GM21390 (cell line): Measurements from ENCODE around the gene NDUFV3.
"Not testable (repeated sequence)": the region's sequence is repeated elsewhere in the genome, so short reads cannot be mapped to it uniquely, and the experiment has no call there.

Experiments used
- ATAC-seq: cut with Tn5 transposase; IDR thresholded peaks from one replicate; pipeline ENCODE4 v1.9.1; 2021; ENCODE audit not compliant: unreplicated experiment

The NDUFV3 gene

DNA sequence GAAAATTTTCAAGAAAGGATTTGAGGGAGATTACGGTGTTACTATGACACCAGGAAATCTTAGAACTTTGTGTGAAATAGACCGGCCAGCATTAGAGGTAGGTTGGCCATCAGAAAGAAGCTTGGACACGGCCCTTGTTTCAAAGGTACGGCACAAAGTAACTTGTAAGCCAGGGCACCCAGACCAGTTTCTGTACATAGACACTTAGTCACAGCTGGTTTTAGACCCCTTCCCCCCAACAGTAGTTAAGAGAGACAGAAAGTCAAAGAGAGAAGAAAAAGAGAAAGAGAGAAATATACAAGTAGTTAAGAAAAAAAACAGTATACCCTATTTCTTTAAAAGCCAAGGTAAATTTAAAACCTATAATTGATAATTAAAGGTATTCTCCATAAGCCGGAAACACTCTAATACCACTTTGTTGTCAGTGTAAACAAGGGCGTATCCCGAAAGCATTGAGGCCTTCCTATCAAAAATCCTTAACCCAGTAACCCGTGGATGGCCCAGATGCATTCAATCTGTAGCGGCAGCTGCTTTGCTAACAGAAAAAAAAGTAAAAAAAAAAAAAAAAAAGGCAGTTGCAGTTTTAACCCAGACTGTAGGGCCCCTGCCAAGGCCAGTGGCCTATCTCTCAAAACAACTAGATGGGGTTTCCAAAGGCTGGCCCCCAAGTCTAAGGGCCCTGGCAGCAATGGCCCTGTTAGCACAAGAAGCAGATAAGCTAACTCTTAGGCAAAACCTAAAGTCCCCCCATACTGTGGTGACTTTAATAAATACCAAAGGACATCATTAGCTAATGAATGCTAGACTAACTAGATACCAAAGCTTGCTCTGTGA is 40.2 kb downstream of the NDUFV3 start:
- ATAC-seq: not testable (repeated sequence)

DNA sequence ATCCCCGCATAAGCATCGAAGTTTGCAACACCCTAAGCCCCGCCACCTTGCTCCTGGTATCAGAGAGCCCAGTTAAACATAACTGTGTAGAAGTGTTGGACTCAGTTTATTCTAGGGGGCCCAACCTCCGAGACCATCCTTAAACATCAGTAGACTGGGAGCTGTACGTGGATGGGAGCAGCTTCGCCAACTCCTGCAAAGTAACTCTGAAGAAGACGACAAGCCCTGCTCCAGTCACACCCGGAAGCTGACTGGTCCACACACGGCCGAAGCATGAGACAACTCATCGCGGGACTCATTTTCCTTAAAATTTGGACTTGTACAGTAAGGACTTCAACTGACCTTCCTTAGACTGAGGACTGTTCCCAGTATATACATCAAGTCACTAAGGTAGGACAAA is 40.9 kb downstream of the NDUFV3 start:
- not testable (repeated sequence) for ATAC-seq

DNA sequence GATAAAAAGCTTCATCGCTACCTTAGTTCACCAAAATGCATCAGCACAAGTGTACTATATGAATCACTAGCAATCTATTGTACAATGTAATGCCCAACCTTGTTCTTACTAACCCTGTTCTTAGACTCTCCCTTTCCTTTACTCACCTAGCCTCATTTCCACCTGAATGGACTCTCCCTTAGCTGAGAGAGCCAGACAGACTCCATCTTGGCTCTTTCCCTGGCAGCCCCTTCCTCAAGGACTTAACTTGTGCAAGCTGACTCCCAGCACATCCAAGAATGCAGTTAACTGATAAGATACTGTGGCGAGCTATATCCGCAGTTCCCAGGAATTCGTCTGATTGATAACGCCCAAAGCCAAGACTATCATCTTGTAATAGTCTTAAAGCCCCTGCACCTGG is 43.3 kb downstream of the NDUFV3 start:
- not testable (repeated sequence) for ATAC-seq

DNA sequence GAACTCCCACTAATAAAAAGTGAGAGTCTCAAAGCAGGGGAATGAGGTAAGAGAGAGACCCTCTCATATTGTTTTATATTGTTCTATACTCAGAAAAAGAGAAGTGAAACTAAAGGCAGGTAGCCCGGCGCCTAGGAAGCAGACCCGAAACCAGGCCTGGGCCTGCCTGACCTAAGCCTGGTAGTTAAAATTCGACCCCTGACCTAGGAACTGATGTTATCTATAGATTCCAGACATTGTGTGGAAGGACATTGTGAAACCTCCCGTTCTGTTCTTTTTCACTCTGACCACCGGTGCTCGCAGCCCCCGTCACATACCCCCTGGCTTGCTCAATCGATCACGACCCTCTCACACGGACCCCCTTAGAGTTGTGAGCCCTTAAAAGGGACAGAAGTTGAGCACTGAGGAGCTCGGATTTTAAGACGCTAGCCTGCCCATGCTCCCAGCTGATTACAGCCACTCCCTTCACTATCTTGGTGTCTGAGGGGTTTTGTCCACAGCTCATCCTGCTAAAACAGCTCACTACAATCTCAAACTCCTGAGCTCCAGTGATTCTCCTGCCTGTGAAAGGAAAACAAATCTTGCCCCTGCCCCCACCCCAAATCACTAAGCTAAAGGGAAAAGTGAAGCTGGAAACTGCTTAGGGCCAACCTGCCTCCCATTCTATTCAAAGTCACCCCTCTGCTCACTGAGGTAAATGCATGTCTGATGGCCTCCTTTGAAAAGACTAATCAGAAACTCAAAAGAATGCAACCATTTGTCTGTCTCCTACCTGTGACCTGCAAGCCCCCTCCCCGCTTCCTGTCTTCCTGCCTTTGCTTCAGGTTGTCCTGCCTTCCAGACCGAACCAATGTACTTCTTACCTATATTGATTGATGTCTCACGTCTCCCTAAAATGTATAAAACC is 44.2 kb downstream of the NDUFV3 start:
- not testable (repeated sequence) for ATAC-seq

DNA sequence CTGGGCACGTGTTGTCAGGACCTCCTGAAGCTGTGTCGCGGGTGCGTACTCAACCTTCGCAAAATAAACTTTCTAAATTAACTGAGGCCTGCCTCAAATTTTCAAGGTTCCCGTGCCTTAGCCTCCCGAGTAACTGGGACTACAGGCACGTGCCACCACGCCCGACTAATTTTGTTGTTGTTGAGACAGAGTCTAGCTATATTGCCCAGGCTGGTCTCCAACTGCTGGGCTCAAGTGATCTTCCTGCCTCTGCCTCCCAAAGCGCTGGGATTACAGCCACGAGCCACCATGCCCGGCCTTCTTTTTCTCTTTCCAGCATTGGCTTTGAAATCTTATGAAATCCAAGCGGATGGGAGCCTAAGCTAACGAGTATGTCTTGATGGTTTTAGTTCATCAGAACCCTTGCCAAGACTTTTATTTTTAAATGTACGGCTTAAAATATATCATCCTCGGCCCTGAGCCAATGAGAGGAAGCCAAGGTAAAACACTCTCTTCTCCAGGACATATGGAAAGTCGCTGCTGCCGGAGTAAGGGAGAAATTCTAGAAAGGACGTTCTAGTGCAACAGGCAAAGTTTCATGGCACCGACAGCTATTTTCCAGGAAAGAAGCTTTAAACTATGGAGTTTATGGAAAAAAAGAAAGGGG is 45.0 kb downstream of the NDUFV3 start:
- no peak for ATAC-seq

DNA sequence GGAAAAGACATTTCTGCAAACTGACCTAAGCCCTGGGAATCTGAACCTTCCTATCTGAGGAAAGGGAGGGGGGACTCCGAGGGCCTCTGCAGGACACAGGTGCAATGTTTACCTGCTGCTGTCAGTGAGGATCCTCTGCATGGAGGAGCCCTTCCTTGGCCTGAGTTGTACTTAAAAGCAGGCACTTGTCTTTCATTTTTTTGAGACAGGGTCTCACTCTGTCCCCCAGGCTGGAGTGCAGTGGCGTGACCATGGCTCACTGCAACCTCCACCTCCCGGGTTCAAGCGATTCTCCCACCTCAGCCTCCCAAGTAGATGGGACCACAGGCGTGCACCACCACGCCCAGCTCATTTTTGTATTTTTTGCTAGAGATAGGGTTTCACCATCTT is 45.5 kb downstream of the NDUFV3 start:
- not testable (repeated sequence) for ATAC-seq

DNA sequence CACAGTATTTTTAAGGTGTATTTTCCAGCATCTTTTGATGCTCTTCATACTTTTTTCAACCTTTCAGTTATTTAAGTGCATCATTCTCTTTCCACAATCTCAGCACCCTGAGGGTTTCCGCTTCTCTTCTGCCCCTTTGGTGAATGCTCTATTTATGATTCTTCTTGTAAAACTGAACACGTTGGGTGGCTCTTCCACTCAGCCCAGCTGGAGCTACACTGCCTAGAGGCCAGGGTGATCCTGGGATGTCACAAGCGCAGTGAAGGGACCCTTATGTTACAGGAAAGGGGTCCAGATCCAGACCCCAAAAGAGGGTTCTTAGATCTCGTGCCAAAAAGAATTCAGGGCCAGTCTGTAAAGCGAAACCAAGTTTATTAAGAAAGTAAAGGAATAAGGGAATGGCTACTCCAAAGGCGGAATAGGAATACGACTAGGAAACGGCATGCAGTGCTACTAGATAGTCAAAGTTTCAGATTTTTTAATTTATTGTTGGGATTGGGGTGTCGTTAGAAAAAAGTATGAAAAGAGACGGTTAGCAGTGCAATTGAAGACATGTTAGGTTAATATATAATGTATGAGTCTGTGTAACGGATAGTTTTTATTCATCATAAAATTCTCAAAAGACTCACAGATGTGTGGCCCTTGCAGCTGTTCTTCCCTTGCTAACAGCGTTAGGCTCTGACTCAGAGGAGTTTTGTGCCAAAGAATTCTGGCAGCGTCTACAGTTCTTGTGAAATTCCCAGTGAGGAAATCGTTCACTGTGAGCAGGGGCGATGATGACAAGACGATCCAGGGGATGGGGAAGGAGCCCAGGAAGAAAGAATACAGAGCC is 46.7 kb downstream of the NDUFV3 start:
- ATAC-seq: no peak

GRCh38 chr21:42941696-42942085 is 48.6 kb downstream of the NDUFV3 start:
- no peak for ATAC-seq

DNA sequence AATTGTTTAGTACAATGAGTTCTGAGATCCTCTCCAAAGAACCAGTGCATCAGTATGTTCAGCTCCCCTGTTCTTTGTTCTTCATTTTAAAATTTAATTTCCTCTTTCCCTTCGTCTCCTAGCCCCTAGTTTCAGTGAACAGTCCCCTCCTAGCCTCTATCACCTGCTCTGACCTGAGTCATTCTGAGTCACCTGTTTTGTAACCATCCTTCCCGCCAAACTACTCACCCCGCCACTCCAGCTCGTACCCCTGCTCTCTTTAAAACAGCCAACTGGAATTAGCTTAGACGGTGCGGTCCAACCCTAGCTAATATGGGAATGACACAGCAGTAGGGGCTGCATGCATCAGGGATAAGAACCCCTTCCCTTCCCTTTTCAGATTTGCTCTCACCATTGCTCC is 49.1 kb downstream of the NDUFV3 start:
- ATAC-seq: no peak

- not testable (repeated sequence) for ATAC-seq
These were observed 56.1 kb downstream of the NDUFV3 start for GRCh38 chr21:42949094-42949755.

DNA sequence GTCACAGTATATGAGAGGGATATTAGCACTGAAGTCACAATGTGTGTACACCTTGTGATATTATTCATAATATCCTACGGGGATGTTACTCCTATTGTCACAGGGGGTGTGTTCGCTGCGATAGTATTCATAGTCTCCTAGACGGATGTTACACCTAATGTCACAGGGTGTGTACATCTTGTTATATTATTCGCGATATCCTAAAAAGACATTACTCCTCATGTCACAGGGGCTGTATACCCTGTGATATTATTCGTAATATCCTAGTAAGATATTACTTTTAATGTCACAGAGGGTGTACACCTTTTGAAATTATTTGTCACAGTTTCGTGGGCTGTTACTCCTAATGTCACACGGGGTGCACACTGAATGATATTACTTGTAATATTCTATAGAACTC is 58.1 kb downstream of the NDUFV3 start:
- ATAC-seq: not testable (repeated sequence)

DNA sequence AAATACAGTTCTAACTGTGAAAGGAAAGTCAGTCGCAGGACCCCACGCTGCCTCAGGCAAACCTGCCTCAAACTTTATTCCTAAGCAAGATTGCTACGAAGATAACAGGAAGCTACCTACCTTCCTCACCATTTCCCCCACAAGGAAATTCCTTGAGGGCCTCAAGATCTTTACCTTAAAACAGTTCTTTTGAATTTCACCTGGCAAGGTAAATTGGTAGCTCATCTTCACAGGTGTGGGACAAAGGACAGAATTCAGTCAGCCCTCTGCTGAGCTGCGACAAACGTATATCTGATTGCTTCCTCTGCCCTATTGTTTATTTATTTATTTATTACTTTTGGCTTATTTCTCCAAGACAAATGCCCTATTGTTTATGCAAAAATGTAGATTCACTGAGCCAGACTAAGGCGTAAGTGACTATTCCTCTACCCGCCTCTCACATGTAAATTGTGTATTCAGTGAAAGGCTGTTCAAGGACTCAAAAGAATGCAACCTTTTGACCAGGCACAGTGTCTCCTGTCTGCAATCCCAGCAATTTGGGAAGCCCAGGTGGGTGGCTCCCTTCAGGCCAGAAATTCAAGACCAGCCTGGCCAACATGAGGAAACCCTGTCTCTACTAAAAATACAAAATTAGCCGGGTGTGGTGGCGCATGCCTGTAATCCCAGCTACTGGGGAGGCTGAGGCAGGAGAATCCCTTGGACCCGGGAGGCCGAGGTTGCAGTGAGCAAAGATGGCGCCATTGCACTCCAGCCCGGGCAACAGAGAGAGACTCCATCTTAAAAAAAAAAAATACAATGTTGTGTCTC is 63.9 kb downstream of the NDUFV3 start:
- peak; percentile 79 for ATAC-seq

- not testable (repeated sequence) for ATAC-seq
These were observed 65.0 kb downstream of the NDUFV3 start for GRCh38 chr21:42958122-42958521.

DNA sequence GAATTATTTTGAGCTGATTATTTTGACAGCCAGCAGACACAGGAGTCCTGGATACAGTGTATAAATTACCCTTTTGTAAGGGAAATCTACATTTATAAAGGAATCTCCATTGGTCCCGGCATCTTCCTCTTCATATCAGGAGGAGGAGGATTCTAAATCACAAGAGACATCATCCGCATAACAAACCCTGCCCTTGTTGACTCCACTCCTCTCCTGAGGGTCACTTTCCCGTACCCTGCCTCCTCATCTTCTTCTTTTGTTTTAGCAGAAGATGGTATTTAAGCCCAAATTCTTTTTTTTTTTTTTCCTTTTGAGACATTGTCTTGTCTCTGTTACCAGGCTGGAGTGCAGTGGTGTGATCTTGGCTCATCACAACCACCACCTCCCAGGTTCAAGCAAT is 66.6 kb downstream of the NDUFV3 start:
- ATAC-seq: no peak

GRCh38 chr21:42962380-42963007 is 69.4 kb downstream of the NDUFV3 start:
- ATAC-seq: no peak
